GM19455 (cell line): ENCODE measurements around the gene MAP7D1.
"Not testable (repeated sequence)": the region's sequence is repeated elsewhere in the genome, so short reads cannot be mapped to it uniquely, and the experiment has no call there.

Experiments used
- ATAC-seq: cut with Tn5 transposase; IDR thresholded peaks from one replicate; pipeline ENCODE4 v1.9.1; 2021; ENCODE audit not compliant: unreplicated experiment

The MAP7D1 gene

GRCh38 chr1:36199934-36200741, 44.2 kb downstream of the MAP7D1 start:
- ATAC-seq: no peak

DNA sequence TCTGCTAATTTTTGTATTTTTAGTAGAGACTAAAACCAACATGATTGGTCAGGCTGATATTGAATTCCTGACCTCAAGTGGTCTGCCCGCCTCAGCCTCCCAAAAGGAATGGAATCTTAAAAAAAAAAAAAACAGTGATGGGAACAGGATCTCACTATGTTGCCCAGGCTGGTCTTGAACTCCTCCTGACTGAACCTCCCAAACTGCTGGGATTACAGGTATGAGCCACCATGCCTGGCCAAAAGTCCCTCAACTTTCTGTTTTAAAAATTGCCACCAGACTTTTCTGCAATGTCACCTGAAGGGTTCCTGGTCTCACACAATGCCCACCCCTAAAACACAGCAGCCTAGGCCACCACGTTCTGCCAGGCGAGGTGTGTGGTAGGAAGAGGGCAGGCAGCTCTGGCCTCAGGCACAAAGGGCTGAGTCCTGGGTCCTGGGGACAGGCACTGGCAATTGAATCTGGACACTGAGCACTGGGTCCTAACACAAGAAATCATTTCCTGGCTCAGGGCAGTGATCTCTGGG, 47.1 kb downstream of the MAP7D1 start:
- no peak for ATAC-seq

DNA sequence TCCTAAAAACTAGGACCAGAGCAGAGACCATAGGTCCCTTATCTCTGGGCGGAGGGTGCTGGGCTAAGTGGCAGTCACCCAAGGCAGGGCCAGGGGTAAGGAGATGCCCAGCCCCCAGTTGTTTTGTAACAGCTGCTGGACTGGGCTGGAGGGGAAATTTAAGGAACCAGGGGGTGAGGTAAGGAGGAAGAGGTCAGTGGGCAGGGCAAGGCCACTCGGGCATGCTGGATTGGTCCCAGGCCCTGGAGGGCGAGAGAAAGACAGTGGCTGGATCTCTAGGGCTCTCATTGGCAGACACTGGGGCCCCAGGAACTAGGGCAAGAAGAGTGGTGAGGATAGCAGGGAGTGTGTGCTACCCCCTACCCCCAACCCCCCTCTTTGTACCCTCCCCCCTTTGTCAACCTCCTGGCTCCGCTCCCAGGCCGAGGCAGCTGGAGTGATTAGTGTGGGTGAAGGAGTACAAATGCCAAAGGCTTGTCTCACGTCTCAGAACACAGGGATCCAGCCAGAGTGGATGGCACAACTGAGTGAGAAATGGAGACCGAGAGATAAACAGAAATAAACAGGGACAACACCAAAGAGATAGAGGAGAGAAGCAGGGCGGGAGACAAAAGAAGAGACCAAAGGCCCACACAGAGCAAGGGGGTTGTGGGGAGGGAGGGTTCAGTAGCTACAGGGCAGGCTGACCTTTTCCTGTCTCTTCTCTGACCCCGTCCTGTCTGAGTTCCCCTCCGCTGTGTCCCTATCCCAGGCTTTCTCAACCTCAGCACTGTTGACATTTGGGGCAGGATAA, 47.8 kb downstream of the MAP7D1 start:
- ATAC-seq: no peak

DNA sequence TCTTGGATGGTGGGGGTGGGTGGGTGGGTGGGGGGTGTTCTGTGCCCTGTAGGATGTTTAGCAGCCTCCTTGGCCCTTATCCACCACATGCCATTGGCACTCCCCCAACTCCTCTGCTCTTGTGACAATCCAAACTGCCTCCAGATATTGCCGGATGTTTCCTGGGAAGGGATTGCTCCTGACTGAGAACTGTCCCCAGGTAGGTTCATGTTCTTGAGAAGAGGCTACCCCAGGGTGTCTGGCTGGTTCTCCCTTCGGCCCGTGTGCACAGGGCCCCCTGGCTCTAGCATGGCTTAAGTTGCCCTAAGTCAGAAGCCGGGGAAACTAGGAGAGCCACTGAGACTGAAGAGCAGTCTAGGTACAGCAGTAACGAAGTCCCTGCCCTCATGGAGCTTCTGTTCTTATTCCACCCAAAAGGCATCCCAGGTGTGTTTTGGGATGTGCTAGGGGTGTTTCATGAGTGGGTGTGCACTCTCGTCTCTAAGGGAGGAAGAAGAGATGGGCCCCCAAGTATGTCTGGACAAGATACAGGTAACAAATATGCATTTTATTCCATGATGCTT, 48.5 kb downstream of the MAP7D1 start:
- no peak for ATAC-seq

DNA sequence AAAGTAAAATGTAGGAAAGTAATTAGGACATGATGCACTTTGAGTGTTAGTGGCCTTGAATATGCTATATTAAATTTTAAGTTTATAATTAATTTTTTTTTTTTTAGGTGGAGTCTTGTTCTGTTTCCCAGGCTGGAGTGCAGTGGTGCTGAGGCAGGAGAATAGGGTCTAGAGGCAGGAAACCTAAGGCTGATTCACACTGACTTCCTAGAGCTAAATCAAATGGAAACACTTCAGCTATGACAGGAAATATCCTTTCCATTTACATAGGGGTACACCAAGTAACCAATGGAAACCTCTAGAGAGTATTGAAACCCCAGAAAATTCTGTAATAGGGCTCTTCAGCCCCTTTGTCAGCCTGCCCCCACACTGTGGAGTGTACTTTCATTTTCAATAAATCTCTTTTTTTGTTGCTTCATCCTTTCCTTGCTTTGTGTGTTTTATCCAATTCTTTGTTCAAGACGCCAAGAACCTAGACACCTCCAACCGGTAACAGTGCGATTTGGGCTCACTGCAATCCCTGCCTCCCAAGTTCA, 50.4 kb downstream of the MAP7D1 start:
- no peak for ATAC-seq

DNA sequence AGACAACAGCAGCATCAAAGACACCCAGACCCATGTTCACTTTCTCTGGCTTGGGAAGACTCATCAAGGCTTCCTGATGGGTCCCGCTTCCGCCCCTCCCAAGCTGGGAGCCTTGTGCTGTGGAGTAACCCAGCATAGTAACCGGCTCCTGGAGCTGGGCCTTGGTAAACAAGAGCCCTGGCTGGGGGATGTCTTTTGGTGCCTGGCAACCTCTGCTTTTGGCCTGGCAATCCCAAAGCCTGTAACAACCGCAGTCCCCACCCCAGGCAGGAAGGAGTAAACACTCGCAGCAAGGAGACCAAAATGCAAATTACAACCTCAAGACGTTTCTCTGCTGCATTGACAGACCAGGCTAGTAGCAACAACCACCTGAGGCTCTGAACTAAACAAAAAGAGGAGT, 51.4 kb downstream of the MAP7D1 start:
- no peak for ATAC-seq

DNA sequence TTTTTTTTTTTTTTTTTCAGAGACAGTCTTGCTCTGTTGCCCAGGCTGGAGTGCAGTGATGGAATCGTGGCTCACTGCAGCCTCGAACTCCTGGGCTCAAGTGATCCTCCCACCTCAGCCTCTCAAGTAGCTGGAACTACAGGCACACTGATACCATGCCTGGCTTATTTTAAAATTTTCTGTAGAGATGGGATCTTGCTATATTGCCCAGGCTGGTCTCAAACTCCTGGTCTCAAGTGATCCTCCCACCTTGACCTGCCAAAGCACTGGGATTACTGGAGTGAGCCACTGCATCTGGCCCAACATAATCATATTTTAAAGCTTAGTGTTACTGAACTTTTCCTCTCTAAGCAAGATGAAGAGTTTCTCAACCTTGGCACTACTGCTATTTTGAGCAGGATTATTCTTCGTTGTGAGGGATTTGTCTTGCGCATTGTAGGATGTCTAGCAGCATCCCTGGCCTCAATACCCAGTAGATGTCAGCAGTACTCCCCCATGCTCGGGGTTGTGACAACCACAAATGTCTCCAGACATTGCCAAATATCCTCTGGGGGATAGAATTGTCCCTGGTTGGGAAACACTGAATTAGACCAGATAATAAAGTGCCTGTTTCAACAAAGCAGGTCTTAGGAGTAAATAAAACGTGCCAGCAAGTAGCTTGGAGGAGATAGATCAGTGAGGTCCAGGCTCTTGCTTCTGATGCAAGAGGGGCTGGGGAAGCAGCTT, 53.2 kb downstream of the MAP7D1 start:
- ATAC-seq: no peak

GRCh38 chr1:36211307-36211706, 55.3 kb downstream of the MAP7D1 start:
- ATAC-seq: no peak

- no peak for ATAC-seq
Observed at GRCh38 chr1:36211841-36212240, 55.9 kb downstream of the MAP7D1 start.

DNA sequence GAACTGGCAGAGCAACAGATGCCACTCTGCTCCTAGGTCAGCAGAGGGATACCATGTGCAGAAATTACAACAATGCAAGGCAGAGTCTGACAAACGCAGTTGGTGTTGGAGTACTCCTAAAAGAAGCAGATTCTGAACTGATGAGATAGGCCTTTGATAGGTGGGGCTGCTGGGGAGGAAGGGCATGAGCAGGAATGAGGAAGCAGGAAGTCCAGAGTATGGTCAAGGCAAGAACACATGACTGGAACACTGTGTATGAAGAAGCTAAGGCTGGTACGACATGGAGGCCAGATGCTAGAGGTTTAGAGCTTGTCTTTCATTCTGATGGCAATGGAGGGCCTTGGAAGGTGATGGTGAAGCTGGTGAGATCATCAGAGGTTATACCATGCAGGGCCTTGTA, 56.8 kb downstream of the MAP7D1 start:
- no peak for ATAC-seq

- no peak for ATAC-seq
Observed at GRCh38 chr1:36217670-36218069, 61.7 kb downstream of the MAP7D1 start.

- ATAC-seq: not testable (repeated sequence)
Observed at GRCh38 chr1:36221901-36222300, 65.9 kb downstream of the MAP7D1 start.

- no peak for ATAC-seq
Observed at GRCh38 chr1:36222481-36223380, 66.8 kb downstream of the MAP7D1 start.

GRCh38 chr1:36223381-36223995, 67.5 kb downstream of the MAP7D1 start:
- peak; percentile 25 for ATAC-seq

GRCh38 chr1:36223996-36224536, 68.1 kb downstream of the MAP7D1 start, which contains the start of gene THRAP3:
Gene THRAP3, plus strand, starts transcription at chr1:36224443. Its CDS starts 58,121 bp downstream, at chr1:36282564.
- peak; percentile 92 for ATAC-seq

- ATAC-seq: peak; percentile 57
Observed at GRCh38 chr1:36224537-36225282, 68.8 kb downstream of the MAP7D1 start.

GRCh38 chr1:36225283-36225899, 69.4 kb downstream of the MAP7D1 start:
- ATAC-seq: no peak

DNA sequence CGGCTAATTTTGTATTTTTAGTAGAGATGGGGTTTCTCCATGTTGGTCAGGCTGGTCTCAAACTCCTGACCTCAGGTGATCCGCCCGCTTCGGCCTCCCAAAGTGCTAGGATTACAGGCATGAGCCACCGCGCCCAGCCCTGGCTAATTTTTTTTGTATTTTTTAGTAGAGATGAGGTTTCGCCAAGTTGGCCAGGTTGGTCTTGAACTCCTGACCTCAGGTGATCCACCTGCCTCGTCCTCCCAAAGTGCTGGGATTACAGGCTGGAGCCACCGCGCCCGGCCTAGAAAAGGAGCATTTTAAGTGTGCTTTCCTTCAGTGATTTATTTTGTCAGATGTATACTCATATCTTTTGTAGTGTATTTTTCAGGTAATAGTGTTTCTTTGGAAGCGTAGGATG, 74.3 kb downstream of the MAP7D1 start:
- not testable (repeated sequence) for ATAC-seq
